HG03378 (cell line): ENCODE data around the gene ITIH3.

Experiments used
- ATAC-seq: cut with Tn5 transposase; IDR thresholded peaks from one replicate; pipeline ENCODE4 v1.9.1; 2021; ENCODE audit warnings: mild to moderate bottlenecking, moderate library complexity; ENCODE audit not compliant: unreplicated experiment

The ITIH3 gene

GRCh38 chr3:52842424-52842823, 47.8 kb downstream of the ITIH3 start:
- ATAC-seq = no peak

- no peak for ATAC-seq
Observed at GRCh38 chr3:52843108-52843865, 48.7 kb downstream of the ITIH3 start.

GRCh38 chr3:52843881-52844280, 49.3 kb downstream of the ITIH3 start:
- no peak for ATAC-seq

GRCh38 chr3:52844290-52844975, 49.8 kb downstream of the ITIH3 start:
- no peak for ATAC-seq

GRCh38 chr3:52845157-52845556, 50.6 kb downstream of the ITIH3 start:
- ATAC-seq = no peak

- ATAC-seq = no peak
Observed at GRCh38 chr3:52845691-52846431, 51.3 kb downstream of the ITIH3 start.

- ATAC-seq = no peak
Observed at GRCh38 chr3:52846432-52846965, 51.9 kb downstream of the ITIH3 start.

- no peak for ATAC-seq
Observed at GRCh38 chr3:52847241-52847640, 52.6 kb downstream of the ITIH3 start.

GRCh38 chr3:52847726-52848125, 53.1 kb downstream of the ITIH3 start:
- ATAC-seq = no peak

- ATAC-seq = no peak
Observed at GRCh38 chr3:52848617-52849016, 54.0 kb downstream of the ITIH3 start.

GRCh38 chr3:52849656-52850055, 55.1 kb downstream of the ITIH3 start:
- ATAC-seq = no peak

- ATAC-seq = no peak
Observed at GRCh38 chr3:52851348-52851747, 56.8 kb downstream of the ITIH3 start.

GRCh38 chr3:52852419-52852818, 57.8 kb downstream of the ITIH3 start:
- no peak for ATAC-seq

- ATAC-seq = no peak
Observed at GRCh38 chr3:52854013-52854412, 59.4 kb downstream of the ITIH3 start.

GRCh38 chr3:52856666-52857065, 62.1 kb downstream of the ITIH3 start:
- peak; percentile 61 for ATAC-seq

GRCh38 chr3:52857133-52857532, 62.5 kb downstream of the ITIH3 start:
- ATAC-seq = no peak

- no peak for ATAC-seq
Observed at GRCh38 chr3:52857864-52858263, 63.3 kb downstream of the ITIH3 start.
